ENCODE data around the gene RDH14.

DNA sequence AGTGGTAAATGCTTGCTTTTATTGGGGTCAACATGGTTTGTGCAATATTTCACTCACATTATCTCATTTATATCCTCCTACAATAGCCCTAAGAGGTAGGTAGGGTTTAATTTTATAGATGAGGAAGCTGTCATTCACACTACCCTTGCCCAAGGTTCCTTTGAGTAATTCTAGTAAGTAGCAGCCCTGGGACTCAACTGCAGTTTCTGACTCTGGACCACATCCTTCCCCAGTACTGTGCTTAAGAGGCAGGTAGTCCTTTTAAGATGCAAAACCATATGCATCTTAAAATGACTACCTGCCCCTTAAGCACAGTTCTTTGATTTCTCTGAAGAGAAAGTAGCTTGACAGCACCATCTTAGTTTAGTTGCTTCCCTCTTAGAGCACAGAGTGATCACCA lies 44.7 kb upstream of the RDH14 start:
- no peak for TF ChIP-seq POLR2A (IDR thresholded peaks at IDR 0.05)
- TF ChIP-seq, protein P1, sequence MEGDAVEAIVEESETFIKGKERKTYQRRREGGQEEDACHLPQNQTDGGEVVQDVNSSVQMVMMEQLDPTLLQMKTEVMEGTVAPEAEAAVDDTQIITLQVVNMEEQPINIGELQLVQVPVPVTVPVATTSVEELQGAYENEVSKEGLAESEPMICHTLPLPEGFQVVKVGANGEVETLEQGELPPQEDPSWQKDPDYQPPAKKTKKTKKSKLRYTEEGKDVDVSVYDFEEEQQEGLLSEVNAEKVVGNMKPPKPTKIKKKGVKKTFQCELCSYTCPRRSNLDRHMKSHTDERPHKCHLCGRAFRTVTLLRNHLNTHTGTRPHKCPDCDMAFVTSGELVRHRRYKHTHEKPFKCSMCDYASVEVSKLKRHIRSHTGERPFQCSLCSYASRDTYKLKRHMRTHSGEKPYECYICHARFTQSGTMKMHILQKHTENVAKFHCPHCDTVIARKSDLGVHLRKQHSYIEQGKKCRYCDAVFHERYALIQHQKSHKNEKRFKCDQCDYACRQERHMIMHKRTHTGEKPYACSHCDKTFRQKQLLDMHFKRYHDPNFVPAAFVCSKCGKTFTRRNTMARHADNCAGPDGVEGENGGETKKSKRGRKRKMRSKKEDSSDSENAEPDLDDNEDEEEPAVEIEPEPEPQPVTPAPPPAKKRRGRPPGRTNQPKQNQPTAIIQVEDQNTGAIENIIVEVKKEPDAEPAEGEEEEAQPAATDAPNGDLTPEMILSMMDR (IDR thresholded peaks at IDR 0.05), result no peak

Data from testis (tissue), 2 donors.